Right hindlimb (tissue), 1 donor: ENCODE results near the gene LRRC2.
"Not testable (repeated sequence)": the region's sequence is repeated elsewhere in the genome, so short reads cannot be mapped to it uniquely, and the experiment has no call there.

Experiments
- DNase-seq: peaks from one replicate; pipeline ENCODE4 v3.0.0-alpha.2; 2018

The LRRC2 gene

GRCh38 chr3:46566040-46566641 is at the start of gene LRRC2:
Gene LRRC2, minus strand, starts transcription at chr3:46566302. Its CDS starts 14,711 bp downstream, at chr3:46551591.
- peak; percentile 76 for DNase-seq

- no peak for DNase-seq
Measured at GRCh38 chr3:46615050-46615775, 49.1 kb upstream of the LRRC2 start.

GRCh38 chr3:46614431-46614830 is 48.3 kb upstream of the LRRC2 start:
- no peak for DNase-seq

GRCh38 chr3:46613313-46614005 is 47.4 kb upstream of the LRRC2 start:
- no peak for DNase-seq

- DNase-seq, result peak; percentile 65
Measured at GRCh38 chr3:46612324-46612723, 46.2 kb upstream of the LRRC2 start, which contains the start of gene FAM240A. Gene FAM240A, plus strand, starts transcription at chr3:46612525. Its CDS starts 159 bp downstream, at chr3:46612684.

GRCh38 chr3:46609944-46610722 is 44.0 kb upstream of the LRRC2 start:
- DNase-seq, result no peak

- no peak for DNase-seq
Measured at GRCh38 chr3:46609212-46609721, 43.2 kb upstream of the LRRC2 start.

GRCh38 chr3:46607603-46608028 is 41.5 kb upstream of the LRRC2 start:
- peak; percentile 36 for DNase-seq

GRCh38 chr3:46604127-46604526 is 38.0 kb upstream of the LRRC2 start:
- no peak for DNase-seq

- DNase-seq, result no peak
Measured at GRCh38 chr3:46603446-46604046, 37.4 kb upstream of the LRRC2 start.

- DNase-seq, result no peak
Measured at GRCh38 chr3:46599590-46599989, 33.5 kb upstream of the LRRC2 start.

GRCh38 chr3:46595819-46596314 is 29.8 kb upstream of the LRRC2 start:
- DNase-seq, result no peak

- no peak for DNase-seq
Measured at GRCh38 chr3:46594723-46595122, 28.6 kb upstream of the LRRC2 start.

GRCh38 chr3:46593979-46594378 is 27.9 kb upstream of the LRRC2 start:
- DNase-seq, result no peak

GRCh38 chr3:46593274-46593862 is 27.3 kb upstream of the LRRC2 start:
- no peak for DNase-seq

- not testable (repeated sequence) for DNase-seq
Measured at GRCh38 chr3:46587268-46587667, 21.2 kb upstream of the LRRC2 start.

GRCh38 chr3:46586738-46587246 is 20.7 kb upstream of the LRRC2 start:
- DNase-seq, result no peak

- DNase-seq, result no peak
Measured at GRCh38 chr3:46585799-46586693, 19.9 kb upstream of the LRRC2 start.

GRCh38 chr3:46584598-46585467 is 18.7 kb upstream of the LRRC2 start:
- no peak for DNase-seq
